GM19035 (cell line): Measurements from ENCODE around the gene IMPG2.
"Not testable (repeated sequence)": the region's sequence is repeated elsewhere in the genome, so short reads cannot be mapped to it uniquely, and the experiment has no call there.

Source experiments
- ATAC-seq: cut with Tn5 transposase; IDR thresholded peaks from one replicate; pipeline ENCODE4 v1.9.1; 2021; ENCODE audit not compliant: unreplicated experiment

Gene IMPG2

DNA sequence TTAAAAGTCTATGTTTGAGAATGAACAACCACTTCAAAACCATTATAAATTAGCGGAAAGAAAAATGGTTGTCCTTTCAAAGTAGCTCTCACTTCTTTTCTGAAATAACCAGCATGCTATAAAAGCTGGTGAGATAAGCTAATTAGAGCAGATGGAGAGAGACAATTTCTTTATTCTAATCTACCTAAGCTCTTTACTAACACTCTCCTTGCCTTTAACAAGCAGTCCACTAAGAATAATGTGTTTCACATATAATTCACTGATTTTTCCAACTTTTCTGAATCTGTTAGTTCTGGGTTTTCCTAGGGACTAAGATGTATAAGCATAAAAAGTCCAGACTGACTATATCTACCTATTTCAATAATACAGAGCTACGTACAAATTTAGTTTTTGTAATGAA lies at the start of gene IMPG2:
TSS of gene IMPG2 (minus strand) at position 101 of the 400 bp plus-strand sequence. CDS start 203 bp downstream, outside the sequence.
- no peak for ATAC-seq

DNA sequence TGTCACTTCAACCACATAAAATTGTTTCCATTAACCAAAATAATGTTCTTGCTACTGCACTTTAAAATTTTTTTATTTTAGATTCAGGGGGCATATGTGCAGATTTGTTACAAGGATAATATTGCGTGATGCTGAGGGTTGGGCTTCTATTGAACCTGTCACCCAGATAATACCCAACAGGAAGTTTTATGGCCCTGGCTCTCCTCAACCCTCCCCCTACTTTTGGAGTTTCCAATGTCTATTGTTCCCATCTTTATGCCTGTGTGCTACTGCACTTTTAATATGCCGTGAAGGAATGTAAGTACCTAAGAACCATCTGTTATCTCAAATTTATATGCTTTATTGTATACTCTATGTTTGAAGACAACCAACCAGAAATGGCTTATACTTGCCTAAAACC lies 42.0 kb upstream of the IMPG2 start:
- ATAC-seq: no peak

DNA sequence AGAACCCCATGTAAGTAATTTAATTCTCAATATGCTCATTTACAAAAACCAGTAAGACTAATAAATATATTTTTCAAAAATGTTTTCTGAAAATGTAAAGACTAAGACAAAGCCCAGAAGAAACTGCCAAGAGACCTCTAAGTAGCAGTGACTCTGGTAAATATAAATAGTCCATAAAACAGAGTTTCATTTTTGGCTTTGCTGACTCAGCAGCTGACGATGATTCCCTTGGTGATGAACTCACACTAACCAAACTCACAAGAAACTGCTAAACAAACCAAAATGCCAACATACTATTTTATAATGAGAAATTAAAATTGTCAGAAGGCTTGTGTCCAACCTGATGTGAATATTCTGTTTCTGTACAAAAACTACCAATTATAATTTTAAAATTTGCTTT lies 31.5 kb upstream of the IMPG2 start:
- ATAC-seq: no peak

DNA sequence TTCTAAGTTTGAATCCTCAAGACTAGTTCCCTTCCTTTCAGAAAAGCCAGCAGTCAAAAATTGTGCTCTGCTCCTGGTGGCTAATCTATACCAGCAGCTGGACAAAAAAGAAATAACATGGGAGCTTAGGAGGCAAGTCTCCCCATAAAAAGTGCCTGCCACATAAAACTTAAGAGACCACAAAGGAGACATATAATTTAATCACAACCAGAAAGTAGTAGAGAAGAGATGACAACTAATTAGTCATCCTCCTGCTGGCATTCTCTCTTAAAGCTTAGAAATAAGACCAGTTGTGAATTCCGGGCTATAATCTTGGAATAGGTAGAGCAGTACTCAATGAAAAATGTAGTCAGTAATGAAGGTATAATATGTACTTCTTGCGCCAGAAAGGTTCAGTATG lies 20.2 kb upstream of the IMPG2 start:
- no peak for ATAC-seq

DNA sequence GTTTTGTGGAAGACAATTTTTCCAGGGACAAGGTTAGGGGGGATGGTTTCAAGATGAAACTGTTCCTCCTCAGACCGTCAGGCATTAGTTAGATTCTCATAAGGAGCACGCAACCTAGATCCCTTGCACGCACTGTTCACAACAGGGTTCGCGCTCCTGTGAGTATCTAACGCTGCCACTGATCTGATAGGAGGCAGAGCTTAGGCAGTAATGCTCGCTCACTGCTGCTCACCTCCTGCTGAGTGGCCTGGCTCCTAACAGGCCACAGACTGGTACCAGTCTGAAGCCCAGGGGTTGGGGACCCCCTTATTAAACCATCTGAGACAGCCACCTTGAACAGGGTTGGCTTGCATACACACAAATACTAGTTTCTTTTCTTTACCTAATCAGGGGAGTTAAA lies 13.5 kb upstream of the IMPG2 start:
- ATAC-seq: no peak

DNA sequence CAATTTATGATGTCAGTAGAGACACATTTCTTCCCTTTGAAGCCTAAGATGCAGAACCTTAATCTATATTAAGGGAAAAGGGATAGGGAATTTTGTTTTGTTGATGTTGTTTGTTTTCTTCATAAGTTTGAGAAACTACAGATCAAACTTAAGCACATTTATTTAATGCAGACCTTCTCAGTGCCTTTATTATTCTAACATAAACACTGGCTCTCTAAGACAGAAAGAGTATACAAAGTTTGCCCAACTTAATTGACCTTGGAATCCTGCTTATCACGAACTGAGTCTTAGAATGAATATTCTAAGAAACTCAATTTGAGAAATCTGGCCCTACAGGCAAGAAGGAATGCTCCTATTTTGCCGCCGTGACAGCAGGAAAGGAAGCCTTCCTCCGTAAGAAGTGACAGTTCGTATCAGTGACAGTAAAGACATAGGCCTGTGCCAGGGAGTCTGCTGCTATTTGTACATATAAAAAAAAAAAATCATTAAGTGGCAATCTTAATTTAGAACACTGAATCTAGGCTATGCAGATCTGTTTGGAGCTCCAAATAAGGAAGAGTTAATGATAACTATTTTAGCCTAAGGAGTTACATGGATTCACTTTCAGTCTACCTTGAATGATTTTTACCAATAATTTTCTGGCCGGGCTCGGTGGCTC lies 8.8 kb upstream of the IMPG2 start:
- ATAC-seq: no peak

DNA sequence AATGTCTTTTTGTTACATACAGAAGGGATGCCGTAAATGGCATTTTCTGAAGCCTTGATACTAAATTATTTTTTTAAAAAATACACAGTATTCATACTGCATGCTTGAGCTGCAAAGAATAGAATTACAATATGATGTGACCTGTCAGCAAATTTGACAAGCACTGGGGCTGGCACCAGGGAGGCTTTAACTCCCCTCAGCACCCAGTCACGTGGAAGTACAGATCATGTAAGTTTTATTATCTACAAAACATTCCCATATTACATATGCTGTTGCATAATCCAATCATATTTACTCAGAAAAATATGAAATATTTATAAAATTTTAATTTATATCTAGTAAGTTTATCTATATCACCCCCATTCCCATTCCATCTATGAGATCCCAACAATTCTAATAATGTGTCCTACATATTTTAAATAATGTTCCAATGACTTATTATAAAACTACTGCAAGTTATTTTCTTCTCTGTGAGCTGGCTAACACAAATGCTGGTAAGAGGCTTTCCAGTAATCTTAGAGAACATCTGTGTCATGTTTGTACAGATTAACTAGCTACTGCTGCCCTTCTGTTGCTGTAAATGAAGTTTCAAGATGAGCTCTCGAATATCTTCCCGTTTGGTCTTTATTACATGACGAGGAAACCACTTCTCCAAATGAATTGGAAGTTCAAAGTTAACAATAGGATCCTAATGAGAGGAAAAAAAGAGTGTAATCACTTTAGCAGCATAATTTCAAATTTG lies 5.2 kb upstream of the IMPG2 start:
- ATAC-seq: no peak

DNA sequence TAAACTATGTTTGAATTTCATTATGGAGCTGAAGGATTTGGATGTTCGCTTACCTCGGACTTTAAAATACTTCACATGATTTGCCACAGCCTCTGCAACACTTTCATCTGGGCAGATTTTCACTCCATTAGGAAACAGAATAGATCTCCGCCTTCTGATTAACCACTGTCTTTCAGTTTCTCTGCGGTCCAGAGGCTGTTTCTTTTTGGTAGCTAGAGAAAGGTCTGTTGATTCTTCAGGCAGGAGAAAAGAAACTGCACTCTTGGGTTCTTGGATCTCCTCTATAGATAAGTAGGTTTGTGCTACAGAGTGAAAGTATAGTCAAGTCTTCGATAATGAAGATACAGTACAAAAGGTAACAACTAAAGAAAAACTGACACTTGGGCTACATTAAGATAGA lies 844 bp downstream of the IMPG2 start:
- ATAC-seq: no peak

DNA sequence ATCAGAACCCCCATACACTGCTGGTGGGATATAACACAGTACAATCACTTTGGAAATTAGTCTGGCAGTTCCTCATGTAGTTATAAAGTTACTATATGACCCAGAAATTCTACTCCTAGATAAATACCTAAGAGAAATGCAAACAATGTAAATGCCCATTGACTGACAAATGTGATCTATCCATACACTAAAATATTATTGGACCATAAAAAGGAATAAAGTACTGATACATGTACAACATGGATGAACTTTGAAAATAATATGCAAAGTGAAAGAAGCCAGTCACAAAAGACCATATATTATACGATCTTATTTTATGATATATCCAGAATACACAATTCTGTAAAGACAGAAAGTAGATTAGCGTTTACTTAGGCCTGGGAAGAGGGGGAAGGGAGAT lies 7.8 kb downstream of the IMPG2 start:
- no peak for ATAC-seq

DNA sequence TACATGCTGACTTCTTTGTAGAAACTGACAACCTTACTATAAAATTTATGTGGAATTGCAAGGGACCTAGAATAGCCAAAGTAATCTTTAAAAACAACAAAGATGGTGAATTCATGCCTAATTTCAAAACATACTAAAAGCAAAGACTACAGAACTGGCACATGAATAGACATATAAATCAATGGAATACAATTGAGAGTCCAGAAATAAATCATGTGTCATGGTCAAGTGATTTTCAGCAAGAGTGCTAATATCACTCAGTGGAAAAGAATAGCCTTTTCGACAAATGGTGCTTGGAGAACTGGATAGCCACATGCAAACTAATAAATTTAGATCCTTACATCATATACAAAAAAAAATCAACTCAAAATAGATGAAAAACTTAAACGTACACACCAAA lies 8.7 kb downstream of the IMPG2 start:
- ATAC-seq: no peak

DNA sequence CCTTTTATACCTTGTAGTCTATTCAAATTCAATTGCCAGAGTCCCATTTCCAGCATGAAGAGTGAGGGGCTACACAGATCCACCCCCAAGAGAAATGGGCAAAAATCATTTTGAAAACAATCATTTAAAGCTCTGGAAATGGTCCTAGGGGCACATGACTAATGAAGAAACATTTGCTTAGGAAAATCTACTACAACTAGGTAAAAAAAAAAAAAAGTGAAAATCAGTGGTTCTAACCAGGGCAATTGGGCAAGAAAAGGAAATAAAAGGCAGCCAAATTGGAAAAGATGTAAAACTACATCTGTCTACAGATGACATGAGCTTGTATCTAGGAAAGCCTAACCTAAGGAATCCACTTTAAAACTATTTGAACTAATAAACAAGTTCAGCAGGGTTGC lies 9.4 kb downstream of the IMPG2 start:
- no peak for ATAC-seq

DNA sequence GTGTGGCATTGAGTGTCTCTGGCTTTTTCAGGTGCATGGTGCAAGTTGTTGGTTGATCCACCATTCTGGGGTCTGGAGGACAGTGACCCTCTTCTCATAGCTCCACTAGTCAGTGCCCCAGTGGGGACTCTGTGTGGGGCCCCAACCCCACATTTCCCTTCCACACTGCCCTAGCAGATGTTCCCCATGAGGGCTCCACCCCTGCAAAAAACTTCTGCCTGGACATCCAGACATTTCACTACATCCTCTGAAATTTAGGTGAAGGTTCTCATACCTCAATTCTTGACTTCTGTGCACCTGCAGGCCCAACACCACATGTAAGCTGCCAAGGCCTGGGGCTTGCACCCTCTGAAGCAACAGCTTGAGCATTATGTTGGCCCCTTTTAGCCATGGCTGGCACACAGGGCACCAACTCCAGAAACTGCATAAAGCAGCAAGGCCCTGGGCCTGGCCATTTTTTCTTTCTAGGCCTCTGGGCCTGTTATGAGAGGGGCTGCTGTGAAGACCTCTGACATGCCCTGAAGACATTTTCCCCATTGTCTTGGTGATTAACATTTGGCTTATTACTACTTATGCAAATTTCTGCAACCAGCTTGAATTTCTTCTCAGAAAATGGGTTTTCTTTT lies 12.1 kb downstream of the IMPG2 start:
- ATAC-seq: not testable (repeated sequence)

DNA sequence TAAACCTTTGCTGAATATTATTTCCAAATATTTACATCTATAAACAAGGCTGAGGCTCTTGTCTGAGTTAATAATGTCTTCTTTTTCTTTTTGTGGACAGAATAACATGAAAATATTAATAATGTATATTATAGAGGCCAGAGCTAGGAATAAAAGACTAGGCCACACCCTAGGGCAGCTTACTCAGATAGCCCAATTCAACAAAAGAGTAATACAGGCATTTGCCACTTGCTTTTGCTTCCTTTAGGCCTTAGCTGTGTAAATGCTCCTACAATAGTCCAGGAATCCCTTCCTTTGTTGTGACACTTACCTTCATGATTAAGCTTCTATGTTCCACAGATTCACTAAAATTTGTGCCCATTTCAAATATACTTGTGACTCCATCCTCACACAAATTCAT lies 16.5 kb downstream of the IMPG2 start:
- ATAC-seq: no peak

DNA sequence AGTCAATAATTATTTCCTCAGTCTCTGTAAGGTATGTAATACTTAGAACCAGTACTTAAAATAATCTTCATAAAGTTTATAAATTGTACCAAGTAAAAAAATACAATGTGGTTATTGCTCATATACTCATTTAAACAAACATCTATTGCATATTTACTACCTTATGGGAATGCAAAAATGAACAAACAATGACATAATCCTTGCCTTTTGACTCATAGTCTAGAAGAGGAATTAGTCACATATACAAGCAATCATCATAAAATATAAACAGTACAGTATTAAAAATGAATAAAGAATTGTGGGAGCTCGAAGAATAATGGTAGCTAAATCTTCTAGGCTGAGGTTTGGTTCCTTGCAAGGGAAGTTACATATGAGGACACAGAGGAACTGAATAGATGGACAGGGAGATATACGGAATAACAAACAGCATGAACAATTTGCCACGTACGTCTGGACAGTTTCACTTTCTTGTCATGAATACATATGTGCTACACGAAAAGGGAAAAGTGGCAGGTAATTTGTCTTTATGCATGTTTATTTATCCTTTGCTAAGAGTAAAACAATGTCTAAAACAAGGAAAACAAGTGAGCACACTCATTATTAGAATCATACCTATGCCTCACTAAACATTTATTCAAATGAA lies 17.2 kb downstream of the IMPG2 start:
- peak; percentile 79 for ATAC-seq

DNA sequence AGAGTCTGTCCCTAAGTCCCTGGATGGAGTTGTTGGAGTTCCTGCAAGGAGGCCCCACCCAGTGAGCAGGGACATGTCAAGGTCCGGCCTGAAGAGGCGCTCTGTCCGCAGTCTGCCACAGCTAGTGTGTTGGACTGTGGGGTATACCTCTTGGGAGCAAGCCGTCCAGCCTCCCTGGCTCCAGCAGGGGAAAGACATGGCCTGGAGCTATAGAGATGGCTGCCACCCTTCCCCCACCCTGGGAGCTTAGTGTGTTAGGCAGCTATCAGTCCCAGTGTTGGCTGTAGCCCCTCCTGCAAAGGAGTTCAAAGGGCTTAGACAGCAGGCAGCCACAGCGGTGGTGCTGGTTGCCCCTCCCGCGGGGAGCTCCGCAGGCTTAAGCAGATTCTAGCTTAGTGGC lies 20.3 kb downstream of the IMPG2 start:
- no peak for ATAC-seq

DNA sequence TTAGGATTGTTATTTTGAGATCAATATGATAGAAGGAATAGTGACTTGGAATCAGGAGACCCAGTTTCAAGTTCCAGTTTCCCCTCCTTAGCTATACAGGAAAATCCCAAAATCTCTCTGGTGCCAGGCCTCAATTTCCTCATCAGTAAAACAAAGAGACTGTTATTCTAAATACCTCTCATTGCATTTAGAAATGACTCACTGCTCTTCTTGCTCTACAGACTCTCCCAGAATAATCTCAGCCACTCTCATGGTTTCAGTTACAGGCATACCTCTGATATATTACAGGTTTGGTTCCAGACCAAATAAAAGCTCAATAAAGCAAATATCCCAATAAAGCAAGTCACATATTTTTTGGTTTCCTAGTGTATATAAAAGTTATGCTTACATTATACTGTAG lies 28.3 kb downstream of the IMPG2 start:
- ATAC-seq: no peak

DNA sequence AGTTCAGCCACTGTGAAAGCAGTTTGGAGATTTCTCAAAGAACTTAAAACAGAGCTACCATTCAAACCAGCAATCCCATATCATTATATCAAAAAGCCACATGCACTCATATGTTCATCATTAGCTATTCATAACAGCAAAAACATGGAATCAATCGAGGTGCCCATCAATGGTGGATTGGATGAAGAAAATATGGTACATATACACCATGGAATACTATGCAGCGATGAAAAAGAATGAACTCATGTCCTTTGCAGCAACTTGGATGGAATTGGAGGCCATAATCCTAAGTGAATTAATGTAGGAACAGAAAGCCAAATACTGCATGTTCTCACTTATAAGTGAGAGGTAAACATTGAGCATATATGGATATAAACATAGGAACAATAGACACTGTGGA lies 32.1 kb downstream of the IMPG2 start:
- ATAC-seq: no peak

DNA sequence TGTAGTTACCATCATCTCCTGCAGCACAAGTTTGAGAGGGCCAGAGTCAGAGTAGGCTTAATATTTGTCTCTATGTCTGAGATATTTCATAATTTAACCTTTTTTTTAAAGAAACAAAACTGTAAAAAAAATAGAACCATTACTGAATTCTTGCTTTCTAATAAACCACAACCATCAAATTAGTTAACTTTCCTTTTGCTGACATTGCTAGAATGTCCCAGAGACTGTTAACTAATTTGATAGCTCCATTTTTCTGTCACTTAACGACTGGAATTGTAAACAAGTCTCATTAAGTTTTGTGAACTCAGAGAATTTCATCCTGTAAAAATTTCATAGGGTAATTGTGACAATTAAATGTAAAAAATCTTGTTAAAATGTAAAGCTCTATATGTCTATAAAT lies 35.6 kb downstream of the IMPG2 start:
- ATAC-seq: no peak

DNA sequence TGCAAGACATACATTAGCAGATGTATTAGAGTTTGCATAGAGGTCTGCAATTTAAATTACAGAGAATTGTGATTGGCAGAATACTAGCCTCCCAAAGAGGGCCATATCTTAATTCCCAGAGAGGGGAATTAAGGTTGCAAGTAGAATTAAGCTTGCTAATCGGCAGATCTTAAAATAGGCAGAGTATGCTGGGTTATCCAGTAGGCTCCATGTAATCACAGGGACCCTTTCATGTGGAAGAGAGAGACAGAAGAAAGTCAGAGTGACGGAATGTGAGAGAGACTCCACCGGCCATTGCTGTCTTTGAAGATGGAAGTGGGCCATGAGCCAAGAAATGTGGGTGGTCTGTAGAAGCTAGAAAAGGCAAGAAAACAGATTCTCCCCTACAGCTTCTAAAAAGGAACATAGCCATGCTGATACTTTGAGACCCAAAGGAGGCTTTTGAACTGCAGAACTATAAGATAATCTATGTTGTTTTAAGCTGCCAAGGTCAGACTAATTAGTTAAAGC lies 38.8 kb downstream of the IMPG2 start:
- no peak for ATAC-seq

DNA sequence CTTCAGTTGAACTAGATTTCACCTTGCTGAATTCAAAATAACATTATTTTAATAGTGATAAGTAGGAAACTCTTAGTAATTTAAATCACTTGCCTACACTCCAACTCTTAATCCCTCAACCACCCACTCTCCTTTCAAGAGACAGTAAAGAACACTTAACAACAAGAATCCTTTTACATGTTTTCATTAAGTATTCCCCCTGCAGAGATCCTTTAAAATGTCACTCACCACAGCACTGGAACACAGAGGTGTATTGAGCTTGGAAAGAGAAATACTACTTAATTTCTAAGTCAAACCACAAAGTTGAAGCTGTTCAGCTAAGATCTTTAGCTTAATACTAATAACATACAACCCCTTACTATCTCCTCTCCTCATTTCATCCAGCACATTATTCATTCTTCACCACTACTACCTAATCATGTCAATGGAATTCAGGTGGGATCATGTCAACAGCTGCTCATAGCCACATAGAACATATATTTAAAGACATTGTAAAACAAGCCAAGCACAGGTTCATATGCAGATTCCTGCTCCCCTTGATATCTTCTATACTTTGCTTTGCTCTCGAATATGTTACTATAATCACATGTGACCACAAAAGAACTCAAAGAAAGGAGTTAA lies 40.5 kb downstream of the IMPG2 start:
- no peak for ATAC-seq

DNA sequence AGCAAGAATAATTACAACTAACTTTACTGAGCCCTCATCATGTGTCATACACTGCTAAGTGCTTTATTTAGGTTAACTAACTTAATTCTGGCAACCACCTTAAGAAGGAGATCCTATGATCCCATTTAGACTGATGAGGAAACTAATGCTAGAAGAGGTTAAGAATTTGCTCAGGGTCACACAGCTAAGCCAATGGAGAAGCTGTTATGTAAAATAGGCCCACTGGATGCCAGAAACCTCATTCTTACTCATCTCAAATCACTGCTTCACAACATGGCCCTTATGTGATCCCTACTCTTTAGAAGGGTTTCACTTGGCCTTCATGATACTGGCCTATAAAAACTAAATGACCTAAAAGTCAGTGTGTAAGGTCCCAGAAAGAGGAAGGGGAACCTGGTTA lies 41.2 kb downstream of the IMPG2 start:
- ATAC-seq: no peak
